HCT116 (cell line): ENCODE results near the gene CCNE1. TPM values are rescaled to one million over a fixed set of nuclear protein-coding genes. Genes with fewer than 3 reads are reported as not detected.

Experiments
- ATAC-seq: fragments of 200-7000 bp; cut with Tn5 transposase; 2 replicates; pipeline ENCODE4 v1.9.1; 2020; ENCODE audit warnings: mild to moderate bottlenecking, moderate library complexity
- BruUV-seq: library from RNA; stranded (reverse); fragments of 400-500 nt; replicated peaks from 2 replicates; lab custom pipeline; 2021; lab: Mats Ljungman, UMichigan
- CTCF ChIA-PET: fragments of 300-600 bp; sonication (Branson Sonifier 250); formaldehyde crosslinking; loops from one replicate; lab custom pipeline; 2021; ENCODE audit warnings: antibody characterized with exemption; lab: Charles Lee
- POLR2A ChIA-PET: fragments of 300-600, 350-600 bp; sonication (Branson Sonifier 250); formaldehyde crosslinking; loops from one replicate; lab custom pipeline; 2021; ENCODE audit warnings: antibody characterized with exemption; lab: Charles Lee
- RAD21 ChIA-PET, 2 experiments: fragments of 300-600 bp; sonication (Branson Sonifier 250); formaldehyde crosslinking; loops; one replicate each; lab custom pipeline; 2023; ENCODE audit warnings: low total read pairs in 2 of 2; ENCODE audit not compliant: uncharacterized antibody in 2 of 2, unreplicated experiment in 2 of 2, low non-redundant PET in 1 of 2; lab: Charles Lee
- DNase-seq: peaks from one replicate; pipeline ENCODE4 v3.0.0-alpha.2; 2010; ENCODE audit warnings: low read depth, low spot score
- H2AFZ ChIP-seq: fragments of 200-600 bp; shearing (Covaris generic), sonication (generic); 2 replicates; pipeline ENCODE4 v1.6.1; 2017; ENCODE audit warnings: low read depth, mixed run types, mixed read lengths, antibody characterized with exemption, low read length; ENCODE audit not compliant: poor library complexity, severe bottlenecking
- H3K27ac ChIP-seq: 2 replicates; pipeline ENCODE4 v1.5.1; 2012; ENCODE audit warnings: low read depth, low read length
- H3K27me3 ChIP-seq: fragments of 200-600 bp; sonication (generic); 2 replicates; pipeline ENCODE4 v1.6.1; 2016; ENCODE audit warnings: mixed run types, low read length, mixed read lengths; ENCODE audit not compliant: insufficient read depth
- H3K36me3 ChIP-seq, 2 experiments: fragments of 200-500 bp in 1 of 2; fragments of 200-600 bp in 1 of 2; sonication (Bioruptor generic) in 1 of 2; sonication (generic) in 1 of 2; 2 replicates each; pipeline versions ENCODE4 v1.5.1 to v1.6.1; 2014 to 2016; ENCODE audit warnings: low read length in 2 of 2, inconsistent platforms in 1 of 2, mixed read lengths in 1 of 2, mixed run types in 1 of 2; ENCODE audit not compliant: insufficient read depth in 2 of 2, control insufficient read depth in 1 of 2
- H3K4me1 ChIP-seq, 2 experiments: fragments of 200-600 bp in 1 of 2; sonication (generic) in 1 of 2; 2 replicates each; pipeline versions ENCODE4 v1.5.1 to v1.6.1; 2012 to 2017; ENCODE audit warnings: low read length in 2 of 2, inconsistent platforms in 1 of 2, mild to moderate bottlenecking in 1 of 2, mixed read lengths in 1 of 2, mixed run types in 1 of 2, moderate library complexity in 1 of 2; ENCODE audit not compliant: insufficient read depth in 2 of 2, control insufficient read depth in 1 of 2
- H3K4me2 ChIP-seq: fragments of 200-600 bp; sonication (generic); 2 replicates; pipeline ENCODE4 v1.6.1; 2017; ENCODE audit warnings: mixed run types, low read length, mixed read lengths
- H3K4me3 ChIP-seq, 2 experiments: fragments of 200-600 bp in 1 of 2; sonication (generic) in 1 of 2; replicated peaks in 1 of 2; 2 replicates each; pipeline ENCODE4 v1.5.1; 2011 to 2016; ENCODE audit warnings: low read length in 2 of 2, control low read depth in 1 of 2, low read depth in 1 of 2, mild to moderate bottlenecking in 1 of 2, mixed read lengths in 1 of 2, mixed run types in 1 of 2
- H3K79me2 ChIP-seq: fragments of 200-600 bp; sonication (generic); 2 replicates; pipeline ENCODE4 v1.6.1; 2017; ENCODE audit warnings: mild to moderate bottlenecking, mixed run types, low read length, moderate library complexity, mixed read lengths; ENCODE audit not compliant: insufficient read depth
- H3K9ac ChIP-seq: fragments of 200-600 bp; sonication (generic); 2 replicates; pipeline ENCODE4 v1.6.1; 2016; ENCODE audit warnings: low read length, mixed read lengths
- H3K9me2 ChIP-seq: fragments of 200-600 bp; sonication (generic), shearing (Covaris generic); 2 replicates; pipeline ENCODE4 v1.6.1; 2017; ENCODE audit warnings: mixed run types, mild to moderate bottlenecking, moderate library complexity; ENCODE audit not compliant: insufficient read depth
- H3K9me3 ChIP-seq, 2 experiments: fragments of 200-500 bp in 1 of 2; fragments of 200-600 bp in 1 of 2; sonication (Bioruptor generic) in 1 of 2; sonication (generic) in 1 of 2; 2 replicates each; pipeline ENCODE4 v1.6.1; 2014 to 2017; ENCODE audit warnings: low read length in 2 of 2, mixed read lengths in 2 of 2, inconsistent platforms in 1 of 2, low read depth in 1 of 2, mild to moderate bottlenecking in 1 of 2, mixed run types in 1 of 2, moderate library complexity in 1 of 2; ENCODE audit not compliant: control insufficient read depth in 1 of 2, insufficient read depth in 1 of 2
- H4K20me1 ChIP-seq: fragments of 200-600 bp; sonication (generic), shearing (Covaris generic); 2 replicates; pipeline ENCODE4 v1.6.1; 2017; ENCODE audit warnings: mixed run types, mild to moderate bottlenecking, moderate library complexity; ENCODE audit not compliant: insufficient read depth
- EGR1 ChIP-seq: IDR thresholded peaks from 2 replicates; pipeline ENCODE4 v1.6.1; 2012; ENCODE audit warnings: low read depth
- ELF1 ChIP-seq: IDR thresholded peaks from 2 replicates; pipeline ENCODE4 v1.6.1; 2012; ENCODE audit warnings: low read depth, borderline replicate concordance
- EZH2 ChIP-seq: fragments of 200-600 bp; sonication (generic); IDR thresholded peaks from 2 replicates; pipeline ENCODE4 v1.6.1; 2017; ENCODE audit warnings: antibody characterized with exemption, mixed run types
- FOSL1 ChIP-seq: IDR thresholded peaks from 2 replicates; pipeline ENCODE4 v1.6.1; 2012; ENCODE audit warnings: low read depth
- POLR2AphosphoS5 ChIP-seq: IDR thresholded peaks from 2 replicates; pipeline ENCODE4 v1.6.1; 2011; ENCODE audit warnings: mild to moderate bottlenecking, low read depth, low read length, moderate library complexity
- RAD21 ChIP-seq: IDR thresholded peaks from 2 replicates; pipeline ENCODE4 v1.6.1; 2012; ENCODE audit warnings: low read depth, mild to moderate bottlenecking
- SIN3A ChIP-seq: IDR thresholded peaks from 2 replicates; pipeline ENCODE4 v1.6.1; 2012; ENCODE audit warnings: low read depth
- TCF7L2 ChIP-seq: IDR thresholded peaks from 2 replicates; pipeline ENCODE4 v1.7.0; 2011; ENCODE audit warnings: borderline replicate concordance, inconsistent platforms; ENCODE audit not compliant: insufficient read depth, insufficient read length; ENCODE audit errors: extremely low read depth
- ZFX ChIP-seq: fragments of 450-650 bp; IDR thresholded peaks from 2 replicates; pipeline ENCODE4 v1.6.1; 2017
- intact Hi-C: fragments of 100-400 bp; cut with micrococcal nuclease; formaldehyde crosslinking; loops from 2 replicates; pipeline ENCODE4 v1.10.0; 2022
- total RNA-seq: library from RNA; stranded (reverse); gene quantifications from one replicate; pipeline ENCODE4 v1.2.1, GENCODE V29; 2021; ENCODE audit not compliant: unreplicated experiment
- TF ChIP-seq, protein P1 (sequence below), 3 experiments: fragments of 200-600 bp in 1 of 3; sonication (generic) in 1 of 3; IDR thresholded peaks in 2 of 3; conservative IDR thresholded peaks in 1 of 3; 2 replicates each; pipeline ENCODE4 v1.5.1; 2012 to 2017; ENCODE audit warnings: low read depth in 2 of 3, low read length in 2 of 3, antibody characterized with exemption in 1 of 3, borderline replicate concordance in 1 of 3, control low read depth in 1 of 3, mild to moderate bottlenecking in 1 of 3, mixed read lengths in 1 of 3, mixed run types in 1 of 3, moderate library complexity in 1 of 3; ENCODE audit not compliant: insufficient read depth in 1 of 3
- TF ChIP-seq, protein P2 (sequence below): IDR thresholded peaks from 2 replicates; pipeline ENCODE4 v1.6.1; 2012
- TF ChIP-seq, protein P3 (sequence below): IDR thresholded peaks from 2 replicates; pipeline ENCODE4 v1.6.1; 2012; ENCODE audit warnings: low read depth
- TF ChIP-seq, protein P4 (sequence below): IDR thresholded peaks from 2 replicates; pipeline ENCODE4 v1.6.1; 2012

CCNE1 gene
- total RNA-seq, 1 experiment from 2014 or later, result 29.3 TPM

DNA sequence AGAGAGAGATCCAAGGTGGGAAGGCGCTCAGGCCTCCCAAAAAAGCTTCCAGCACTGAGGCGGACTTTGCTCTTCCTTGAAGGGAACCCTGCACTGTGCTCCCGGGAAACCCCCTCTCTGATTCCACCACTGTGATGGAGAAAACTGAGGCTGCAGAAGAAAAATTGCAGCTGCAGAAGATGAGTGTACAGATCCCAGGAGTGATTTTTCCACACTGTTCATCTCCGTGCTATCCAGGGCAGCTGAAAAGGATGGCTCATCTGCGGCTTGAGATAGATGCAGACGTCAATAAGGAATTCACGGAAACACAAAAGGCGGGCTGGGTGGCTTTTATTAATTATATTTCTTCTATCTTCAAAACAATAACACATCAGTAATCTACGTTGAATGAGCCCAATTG, 26.2 kb downstream of the CCNE1 start (continued):
- TF ChIP-seq, protein P1, sequence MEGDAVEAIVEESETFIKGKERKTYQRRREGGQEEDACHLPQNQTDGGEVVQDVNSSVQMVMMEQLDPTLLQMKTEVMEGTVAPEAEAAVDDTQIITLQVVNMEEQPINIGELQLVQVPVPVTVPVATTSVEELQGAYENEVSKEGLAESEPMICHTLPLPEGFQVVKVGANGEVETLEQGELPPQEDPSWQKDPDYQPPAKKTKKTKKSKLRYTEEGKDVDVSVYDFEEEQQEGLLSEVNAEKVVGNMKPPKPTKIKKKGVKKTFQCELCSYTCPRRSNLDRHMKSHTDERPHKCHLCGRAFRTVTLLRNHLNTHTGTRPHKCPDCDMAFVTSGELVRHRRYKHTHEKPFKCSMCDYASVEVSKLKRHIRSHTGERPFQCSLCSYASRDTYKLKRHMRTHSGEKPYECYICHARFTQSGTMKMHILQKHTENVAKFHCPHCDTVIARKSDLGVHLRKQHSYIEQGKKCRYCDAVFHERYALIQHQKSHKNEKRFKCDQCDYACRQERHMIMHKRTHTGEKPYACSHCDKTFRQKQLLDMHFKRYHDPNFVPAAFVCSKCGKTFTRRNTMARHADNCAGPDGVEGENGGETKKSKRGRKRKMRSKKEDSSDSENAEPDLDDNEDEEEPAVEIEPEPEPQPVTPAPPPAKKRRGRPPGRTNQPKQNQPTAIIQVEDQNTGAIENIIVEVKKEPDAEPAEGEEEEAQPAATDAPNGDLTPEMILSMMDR (IDR thresholded peaks at IDR 0.05 in 2 of 3, conservative IDR thresholded peaks at IDR 0.05 in 1 of 3; ENCODE audit: borderline replicate concordance in 1 of 3, insufficient read depth in 1 of 3, low read depth in 2 of 3, low read length in 2 of 3), result no peak
- TF ChIP-seq EZH2, result no peak

DNA sequence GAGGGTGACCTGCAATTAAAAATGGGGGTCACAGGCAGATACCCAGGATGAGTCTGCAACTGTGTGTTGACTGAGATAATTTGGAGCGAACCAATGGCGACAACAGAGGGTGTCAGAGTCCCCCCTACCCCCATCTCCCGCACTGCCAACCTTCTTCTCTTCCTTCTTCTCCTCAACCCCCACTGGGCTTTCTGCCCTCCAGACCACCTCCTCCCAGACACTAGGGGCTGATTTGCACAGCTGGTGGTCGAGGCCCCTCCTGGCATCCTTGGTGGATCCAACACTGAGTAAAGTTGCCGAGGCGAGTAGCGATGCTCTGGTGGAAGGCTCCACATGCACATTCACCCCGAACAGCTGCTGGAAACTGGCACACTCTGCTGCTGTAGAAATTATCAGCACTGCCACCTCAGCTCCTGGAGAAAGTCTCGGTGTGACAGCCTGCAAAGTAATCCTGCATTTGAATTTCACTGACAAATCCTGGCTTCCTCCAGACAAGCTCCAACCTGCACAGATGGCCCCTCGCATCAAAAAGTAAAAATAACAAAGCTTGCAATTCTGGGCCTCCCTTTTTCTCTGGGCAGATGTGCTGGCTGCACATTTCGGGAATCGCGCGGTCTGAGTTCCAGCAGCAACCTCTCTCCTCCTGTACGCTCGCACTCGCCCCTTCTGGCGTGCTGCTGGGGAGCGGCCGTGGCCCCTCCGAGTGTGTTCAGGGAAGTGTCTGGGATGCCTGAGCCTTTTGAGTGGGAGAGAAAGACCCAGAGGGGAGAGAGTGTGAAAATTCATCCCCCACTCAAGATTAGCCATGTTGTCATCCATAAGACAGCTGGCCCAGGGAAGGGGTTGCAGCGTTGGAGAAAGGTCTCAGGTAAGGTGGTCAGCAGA, 28.5 kb downstream of the CCNE1 start:
- Histone ChIP-seq H3K4me3 (no peak overlapping the region), H3K9ac (0 out of 2 replicates have a peak overlapping the region, but pooled peaks have one; percentile 47), H3K79me2 (no peaks in the 10 kb centered on the region), H3K27me3 (no peaks in the 10 kb centered on the region), H3K9me2 (no peaks in the 10 kb centered on the region), H3K9me3 (no peaks in the 10 kb centered on the region), H2AFZ (no peak overlapping the region), H3K27ac (no peak overlapping the region), H3K36me3 (no peaks in the 10 kb centered on the region), H4K20me1 (no peaks in the 10 kb centered on the region), H3K4me1 (peaks cover 19 to 28% of the 10 kb centered on the region in 2 experiments), H3K4me2 (peak overlapping the region; percentile 86)
- no peak for ATAC-seq
- no TSS peak for BruUV-seq
- no peak for DNase-seq
- intact Hi-C loops, result no loop called here
- RAD21 ChIA-PET, result no interaction called here
- CTCF ChIA-PET, result interaction anchor here (1.0 kb wide), 1 partner anchor 110 kb away, joined by 3 read pairs; no protein-coding TSS in a partner anchor
- POLR2A ChIA-PET, result interaction anchor here (0.6 kb wide), 1 partner anchor 16 kb away, joined by 7 read pairs; no protein-coding TSS in a partner anchor
- TF ChIP-seq EGR1 (no peak), TCF7L2 (no peak), FOSL1 (no peak), POLR2AphosphoS5 (no peak), EZH2 (no peak), ELF1 (no peak), RAD21 (no peak), ZFX (no peak), SIN3A (no peak)
- TF ChIP-seq, protein P1 (IDR thresholded peaks at IDR 0.05 in 2 of 3, conservative IDR thresholded peaks at IDR 0.05 in 1 of 3; ENCODE audit: borderline replicate concordance in 1 of 3, insufficient read depth in 1 of 3, low read depth in 2 of 3, low read length in 2 of 3), result no peak
- TF ChIP-seq, protein P2, sequence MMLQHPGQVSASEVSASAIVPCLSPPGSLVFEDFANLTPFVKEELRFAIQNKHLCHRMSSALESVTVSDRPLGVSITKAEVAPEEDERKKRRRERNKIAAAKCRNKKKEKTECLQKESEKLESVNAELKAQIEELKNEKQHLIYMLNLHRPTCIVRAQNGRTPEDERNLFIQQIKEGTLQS, result no peak
- TF ChIP-seq, protein P3, sequence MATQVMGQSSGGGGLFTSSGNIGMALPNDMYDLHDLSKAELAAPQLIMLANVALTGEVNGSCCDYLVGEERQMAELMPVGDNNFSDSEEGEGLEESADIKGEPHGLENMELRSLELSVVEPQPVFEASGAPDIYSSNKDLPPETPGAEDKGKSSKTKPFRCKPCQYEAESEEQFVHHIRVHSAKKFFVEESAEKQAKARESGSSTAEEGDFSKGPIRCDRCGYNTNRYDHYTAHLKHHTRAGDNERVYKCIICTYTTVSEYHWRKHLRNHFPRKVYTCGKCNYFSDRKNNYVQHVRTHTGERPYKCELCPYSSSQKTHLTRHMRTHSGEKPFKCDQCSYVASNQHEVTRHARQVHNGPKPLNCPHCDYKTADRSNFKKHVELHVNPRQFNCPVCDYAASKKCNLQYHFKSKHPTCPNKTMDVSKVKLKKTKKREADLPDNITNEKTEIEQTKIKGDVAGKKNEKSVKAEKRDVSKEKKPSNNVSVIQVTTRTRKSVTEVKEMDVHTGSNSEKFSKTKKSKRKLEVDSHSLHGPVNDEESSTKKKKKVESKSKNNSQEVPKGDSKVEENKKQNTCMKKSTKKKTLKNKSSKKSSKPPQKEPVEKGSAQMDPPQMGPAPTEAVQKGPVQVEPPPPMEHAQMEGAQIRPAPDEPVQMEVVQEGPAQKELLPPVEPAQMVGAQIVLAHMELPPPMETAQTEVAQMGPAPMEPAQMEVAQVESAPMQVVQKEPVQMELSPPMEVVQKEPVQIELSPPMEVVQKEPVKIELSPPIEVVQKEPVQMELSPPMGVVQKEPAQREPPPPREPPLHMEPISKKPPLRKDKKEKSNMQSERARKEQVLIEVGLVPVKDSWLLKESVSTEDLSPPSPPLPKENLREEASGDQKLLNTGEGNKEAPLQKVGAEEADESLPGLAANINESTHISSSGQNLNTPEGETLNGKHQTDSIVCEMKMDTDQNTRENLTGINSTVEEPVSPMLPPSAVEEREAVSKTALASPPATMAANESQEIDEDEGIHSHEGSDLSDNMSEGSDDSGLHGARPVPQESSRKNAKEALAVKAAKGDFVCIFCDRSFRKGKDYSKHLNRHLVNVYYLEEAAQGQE, result no peak
- TF ChIP-seq, protein P4, sequence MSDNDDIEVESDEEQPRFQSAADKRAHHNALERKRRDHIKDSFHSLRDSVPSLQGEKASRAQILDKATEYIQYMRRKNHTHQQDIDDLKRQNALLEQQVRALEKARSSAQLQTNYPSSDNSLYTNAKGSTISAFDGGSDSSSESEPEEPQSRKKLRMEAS, result no peak
